GM06990 (cell line): ENCODE data around the gene MEGF11.

Experiments
- DNase-seq: peaks from one replicate; pipeline ENCODE4 v3.0.0-alpha.2; 2011; ENCODE audit not compliant: insufficient read length; ENCODE audit errors: extremely low read depth
- H3K27me3 ChIP-seq: replicated peaks from 2 replicates; pipeline ENCODE4 v1.6.0; 2011; ENCODE audit warnings: low read length; ENCODE audit not compliant: control insufficient read depth, insufficient read depth
- H3K36me3 ChIP-seq: 2 replicates; pipeline ENCODE4 v1.5.1; 2011; ENCODE audit warnings: low read length; ENCODE audit not compliant: control insufficient read depth, insufficient read depth
- H3K4me3 ChIP-seq: replicated peaks from 2 replicates; pipeline ENCODE4 v1.5.1; 2011; ENCODE audit warnings: low read depth, mild to moderate bottlenecking, control low read depth, low read length
- CTCF ChIP-seq: IDR thresholded peaks from 2 replicates; pipeline ENCODE4 v1.5.1; 2011; ENCODE audit warnings: low read length, control low read depth, mild to moderate bottlenecking, inconsistent platforms; ENCODE audit not compliant: insufficient read depth, poor library complexity, severe bottlenecking

MEGF11 gene

DNA sequence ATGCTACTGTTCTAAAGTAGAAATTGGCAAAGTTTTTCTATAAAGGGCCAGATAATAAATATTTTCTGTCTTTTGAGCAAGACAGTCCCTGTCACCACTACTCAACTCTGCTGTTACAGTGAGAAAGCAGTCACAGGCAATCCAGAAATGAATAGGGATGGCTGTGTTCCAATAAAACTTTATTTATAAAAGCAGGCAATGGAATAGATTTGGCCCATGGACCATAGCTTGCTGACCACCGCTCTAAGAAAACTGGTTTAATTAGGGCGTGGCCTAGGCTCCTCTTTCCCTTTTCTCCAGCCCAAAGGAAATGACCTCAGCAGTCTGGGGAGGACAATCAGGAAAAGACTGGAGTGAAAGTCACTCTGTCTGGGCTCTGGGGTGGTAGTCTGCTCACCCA is 183.8 kb downstream of the MEGF11 start:
- no peak for DNase-seq
- H3K36me3 ChIP-seq, result no peaks in the 10 kb centered on the region
- no peaks in the 10 kb centered on the region; the same call in none of the 2 replicates for H3K27me3 ChIP-seq
- TF ChIP-seq CTCF, result no peak
- H3K4me3 ChIP-seq, result no peak overlapping the region

- no peak for DNase-seq
- no peak for TF ChIP-seq CTCF
- Histone ChIP-seq H3K27me3 (no peaks in the 10 kb centered on the region; the same call in none of the 2 replicates), H3K4me3 (no peak overlapping the region), H3K36me3 (no peaks in the 10 kb centered on the region)
These were observed 184.7 kb downstream of the MEGF11 start for GRCh38 chr15:66068801-66069200.

DNA sequence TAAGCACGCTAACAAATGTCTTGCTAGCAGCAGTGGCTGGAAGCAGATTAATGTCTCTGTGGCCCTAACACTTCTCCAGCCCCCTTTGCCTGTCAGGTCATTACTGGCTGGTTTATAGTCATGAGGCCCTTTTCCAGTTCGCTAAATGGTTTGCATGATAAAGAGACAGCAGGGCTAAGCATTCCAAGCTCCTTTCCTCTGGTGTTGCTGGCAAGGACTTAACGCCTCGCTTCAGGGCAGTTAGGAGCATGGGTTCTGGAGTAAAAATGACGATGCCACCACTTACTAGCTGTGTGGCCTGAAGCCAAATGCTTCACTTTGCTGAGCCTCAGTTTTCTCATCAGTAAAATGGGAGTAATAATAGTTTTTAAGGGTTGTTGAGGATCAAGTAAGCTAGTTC is 185.9 kb downstream of the MEGF11 start:
- Histone ChIP-seq H3K27me3 (no peaks in the 10 kb centered on the region; the same call in none of the 2 replicates), H3K4me3 (no peak overlapping the region), H3K36me3 (no peaks in the 10 kb centered on the region)
- DNase-seq, result no peak
- no peak for TF ChIP-seq CTCF

GRCh38 chr15:66066481-66066880 is 187.1 kb downstream of the MEGF11 start:
- H3K36me3 ChIP-seq, result no peaks in the 10 kb centered on the region
- DNase-seq, result no peak
- no peak for TF ChIP-seq CTCF
- H3K4me3 ChIP-seq, result no peak overlapping the region
- no peaks in the 10 kb centered on the region; the same call in none of the 2 replicates for H3K27me3 ChIP-seq

GRCh38 chr15:66066005-66066404 is 187.5 kb downstream of the MEGF11 start:
- no peak for TF ChIP-seq CTCF
- no peak overlapping the region for H3K4me3 ChIP-seq
- H3K36me3 ChIP-seq, result no peaks in the 10 kb centered on the region
- DNase-seq, result no peak
- peaks cover 1% of the 10 kb centered on the region for H3K27me3 ChIP-seq

GRCh38 chr15:66065325-66065724 is 188.2 kb downstream of the MEGF11 start:
- H3K4me3 ChIP-seq, result no peak overlapping the region
- no peak for DNase-seq
- no peaks in the 10 kb centered on the region for H3K36me3 ChIP-seq
- no peak for TF ChIP-seq CTCF
- peaks cover 2% of the 10 kb centered on the region for H3K27me3 ChIP-seq
